SK-N-SH treated with all-trans-retinoic acid at 6 μM for 48 hours (cell line): Measurements from ENCODE around the gene TSKU.

Source experiments
- ESRRG ChIP-seq: fragments of 250-450 bp; sonication (Bioruptor Pico); IDR thresholded peaks from 2 replicates; pipeline ENCODE4 v1.6.1; 2021; ENCODE audit warnings: mild to moderate bottlenecking
- RARB ChIP-seq: fragments of 250-450 bp; sonication (Bioruptor Pico); IDR thresholded peaks from 2 replicates; pipeline ENCODE4 v1.8.0; 2021; ENCODE audit warnings: mild to moderate bottlenecking, moderate library complexity

GRCh38 chr11:76762356-76762752 is 20.8 kb upstream of the TSKU start:
- TF ChIP-seq ESRRG (CRISPR knock-in tag) (no peak), RARB (CRISPR knock-in tag) (no peak)
